GM23338 (cell line): Measurements from ENCODE around the gene PKDCC. TPM values are rescaled to one million over a fixed set of nuclear protein-coding genes. Genes with fewer than 3 reads are reported as not detected.

ENCODE experiments used
- ATAC-seq: fragments of 200-7000 bp; cut with Tn5 transposase; 3 replicates; pipeline ENCODE4 v1.9.1; 2020
- DNase-seq: peaks from one replicate; pipeline ENCODE4 v3.0.0-alpha.2; 2015; ENCODE audit warnings: low spot score
- H2AFZ ChIP-seq: fragments of 200-600 bp; sonication (generic); 2 replicates; pipeline ENCODE4 v1.8.0; 2016; ENCODE audit warnings: antibody characterized with exemption, mild to moderate bottlenecking, moderate library complexity
- H3F3A ChIP-seq: fragments of 200-600 bp; sonication (generic); replicated peaks from 2 replicates; pipeline ENCODE4 v1.8.0; 2017; ENCODE audit warnings: antibody characterized with exemption, mixed run types, low read depth
- H3K27ac ChIP-seq: fragments of 200-600 bp; sonication (generic); 2 replicates; pipeline ENCODE4 v1.6.1; 2016; ENCODE audit warnings: low read depth
- H3K27me3 ChIP-seq: fragments of 200-600 bp; sonication (generic); 2 replicates; pipeline ENCODE4 v1.8.0; 2016; ENCODE audit warnings: mild to moderate bottlenecking, mixed run types, moderate library complexity; ENCODE audit not compliant: insufficient read depth
- H3K36me3 ChIP-seq: fragments of 200-600 bp; sonication (generic); 2 replicates; pipeline ENCODE4 v1.8.0; 2016; ENCODE audit warnings: mild to moderate bottlenecking; ENCODE audit not compliant: insufficient read depth
- H3K4me1 ChIP-seq: fragments of 200-600 bp; sonication (generic); 2 replicates; pipeline ENCODE4 v1.8.0; 2016; ENCODE audit warnings: mild to moderate bottlenecking, moderate library complexity; ENCODE audit not compliant: insufficient read depth
- H3K4me2 ChIP-seq: fragments of 200-600 bp; sonication (generic); 2 replicates; pipeline ENCODE4 v1.7.1; 2017; ENCODE audit warnings: mixed run types
- H3K4me3 ChIP-seq: fragments of 200-600 bp; sonication (generic); 2 replicates; pipeline ENCODE4 v1.6.1; 2016; ENCODE audit warnings: mixed run types
- H3K79me2 ChIP-seq: fragments of 200-600 bp; sonication (generic); replicated peaks from 2 replicates; pipeline ENCODE4 v1.8.0; 2017; ENCODE audit warnings: mild to moderate bottlenecking; ENCODE audit not compliant: insufficient read depth
- H3K9me2 ChIP-seq: fragments of 200-600 bp; sonication (generic); 2 replicates; pipeline ENCODE4 v1.8.0; 2017; ENCODE audit not compliant: insufficient read depth
- H4K20me1 ChIP-seq: fragments of 200-600 bp; sonication (generic); replicated peaks from 2 replicates; pipeline ENCODE4 v1.8.0; 2017; ENCODE audit warnings: mild to moderate bottlenecking; ENCODE audit not compliant: insufficient read depth
- H3K27ac Mint-ChIP-seq: 2 replicates; pipeline ENCODE4 v1.8.0; 2020; ENCODE audit warnings: inconsistent platforms, mild to moderate bottlenecking, moderate library complexity, mixed read lengths
- H3K27me3 Mint-ChIP-seq: 3 replicates; pipeline ENCODE4 v1.8.0; 2022; ENCODE audit warnings: low read depth, mild to moderate bottlenecking, moderate library complexity, mixed read lengths, inconsistent platforms; ENCODE audit not compliant: insufficient read depth, poor library complexity
- H3K36me3 Mint-ChIP-seq: 3 replicates; pipeline ENCODE4 v1.8.0; 2021; ENCODE audit warnings: low read depth, mild to moderate bottlenecking, inconsistent platforms, moderate library complexity, mixed read lengths
- H3K4me1 Mint-ChIP-seq: 3 replicates; pipeline ENCODE4 v1.8.0; 2020; ENCODE audit warnings: mild to moderate bottlenecking, inconsistent platforms, mixed read lengths
- H3K4me3 Mint-ChIP-seq: 3 replicates; pipeline ENCODE4 v1.8.0; 2021; ENCODE audit warnings: moderate library complexity, mild to moderate bottlenecking, inconsistent platforms, mixed read lengths
- H3K9me3 Mint-ChIP-seq: 3 replicates; pipeline ENCODE4 v1.8.0; 2020; ENCODE audit warnings: moderate library complexity, mild to moderate bottlenecking, inconsistent platforms, mixed read lengths
- CREB1 ChIP-seq: fragments of 250-450 bp; sonication (Bioruptor Pico); IDR thresholded peaks from 2 replicates; pipeline ENCODE4 v1.5.0; 2020; ENCODE audit warnings: low read depth, mild to moderate bottlenecking, moderate library complexity
- EZH2 ChIP-seq: fragments of 200-600 bp; sonication (generic); IDR thresholded peaks from one replicate; pipeline ENCODE4 v1.8.0; 2017; ENCODE audit warnings: antibody characterized with exemption, mild to moderate bottlenecking, low read depth; ENCODE audit not compliant: unreplicated experiment
- EZH2phosphoT487 ChIP-seq: fragments of 200-600 bp; sonication (generic); IDR thresholded peaks from one replicate; pipeline ENCODE4 v1.8.1; 2018; ENCODE audit warnings: antibody characterized with exemption; ENCODE audit not compliant: unreplicated experiment
- JUNB ChIP-seq: IDR thresholded peaks from one replicate; pipeline ENCODE4 v1.6.1; 2016; ENCODE audit warnings: antibody characterized with exemption; ENCODE audit not compliant: unreplicated experiment
- NANOG ChIP-seq: IDR thresholded peaks from 2 replicates; pipeline ENCODE4 v1.6.1; 2016; ENCODE audit warnings: antibody characterized with exemption, borderline replicate concordance
- POLR2AphosphoS5 ChIP-seq: IDR thresholded peaks from 2 replicates; pipeline ENCODE4 v1.6.1; 2016; ENCODE audit warnings: antibody characterized with exemption, low read depth
- STAT1 ChIP-seq: IDR thresholded peaks from one replicate; pipeline ENCODE4 v1.6.1; 2016; ENCODE audit warnings: antibody characterized with exemption; ENCODE audit not compliant: unreplicated experiment
- ZNF331 ChIP-seq: fragments of 250-450 bp; sonication (Bioruptor Pico); IDR thresholded peaks from 2 replicates; pipeline ENCODE4 v1.5.0; 2020; ENCODE audit warnings: low read depth, mild to moderate bottlenecking, moderate library complexity
- polyA plus RNA-seq: library from polyadenylated mRNA; unstranded; fragments of >200 nt; fragmentation: Nextera tagmentation; extraction: Ambion mirVana; gene quantifications from 2 replicates; pipeline ENCODE4 v1.2.1, GENCODE V29; 2016
- total RNA-seq: library from RNA; depleted of rRNA; stranded (reverse); fragments of >200 nt; shearing (Covaris generic); gene quantifications from 2 replicates; pipeline ENCODE4 v1.2.3, GENCODE V29; 2014
- TF ChIP-seq, protein P1 (sequence below): IDR thresholded peaks from 2 replicates; pipeline ENCODE4 v1.6.1; 2016; ENCODE audit warnings: antibody characterized with exemption
- TF ChIP-seq, protein P2 (sequence below): IDR thresholded peaks from one replicate; pipeline ENCODE4 v1.6.1; 2018; ENCODE audit warnings: antibody characterized with exemption; ENCODE audit not compliant: unreplicated experiment
- TF ChIP-seq, protein P3 (sequence below), 2 experiments: fragments of 200-600 bp in 1 of 2; sonication (generic) in 1 of 2; conservative IDR thresholded peaks; 2 replicates each; pipeline versions ENCODE4 v1.5.1 to v1.6.1; 2016 to 2017; ENCODE audit warnings: antibody characterized with exemption in 2 of 2, low read depth in 2 of 2, mild to moderate bottlenecking in 2 of 2, moderate library complexity in 1 of 2

The PKDCC gene
- total and polyA plus RNA-seq, 2 experiments from 2014 or later = 7.0 to 44.8 TPM

DNA sequence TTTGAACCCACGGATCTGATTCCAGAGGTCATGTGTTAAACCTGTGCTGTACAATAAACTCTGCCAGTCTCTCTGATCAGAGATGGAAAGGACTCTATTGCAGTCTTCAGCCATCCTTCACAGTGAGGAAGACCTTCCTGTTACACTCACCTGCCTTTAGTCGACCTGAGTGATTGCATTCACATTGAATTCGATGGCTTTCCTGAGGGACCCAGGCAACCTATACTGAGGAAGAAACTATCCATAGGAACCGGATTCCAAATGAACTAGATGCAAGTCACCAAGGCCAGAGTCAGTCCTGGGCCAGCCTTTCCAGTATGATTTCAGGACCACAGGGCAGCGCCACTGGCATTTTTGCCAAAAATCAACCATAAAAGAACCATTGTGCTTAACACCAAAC lies 56.8 kb downstream of the PKDCC start:
- no peak for TF ChIP-seq EZH2phosphoT487
- ATAC-seq = no peak
- H3K4me3 Mint-ChIP-seq = no peak overlapping the region
- no peak for DNase-seq
- Histone ChIP-seq H3K4me3 (no peak overlapping the region), H3K27ac (no peak overlapping the region), H3K4me1 (peaks cover 36% of the 10 kb centered on the region), H3K27me3 (peaks cover 15% of the 10 kb centered on the region; the same call in 1 of the 2 replicates), H3K9me2 (peaks cover 3% of the 10 kb centered on the region; the same call in 1 of the 2 replicates), H2AFZ (no peak overlapping the region), H4K20me1 (no peaks in the 10 kb centered on the region), H3K4me2 (peak overlapping the region; percentile 12), H3K36me3 (peaks cover 7% of the 10 kb centered on the region; the same call in 1 of the 2 replicates), H3K79me2 (no peaks in the 10 kb centered on the region), H3F3A (peaks cover 18% of the 10 kb centered on the region)
- H3K4me1 Mint-ChIP-seq = peaks cover 36% of the 10 kb centered on the region
- H3K9me3 Mint-ChIP-seq = peaks cover 11% of the 10 kb centered on the region
- H3K36me3 Mint-ChIP-seq = peaks cover 11% of the 10 kb centered on the region
- H3K27ac Mint-ChIP-seq = no peak overlapping the region
- H3K27me3 Mint-ChIP-seq = peaks cover 20% of the 10 kb centered on the region

DNA sequence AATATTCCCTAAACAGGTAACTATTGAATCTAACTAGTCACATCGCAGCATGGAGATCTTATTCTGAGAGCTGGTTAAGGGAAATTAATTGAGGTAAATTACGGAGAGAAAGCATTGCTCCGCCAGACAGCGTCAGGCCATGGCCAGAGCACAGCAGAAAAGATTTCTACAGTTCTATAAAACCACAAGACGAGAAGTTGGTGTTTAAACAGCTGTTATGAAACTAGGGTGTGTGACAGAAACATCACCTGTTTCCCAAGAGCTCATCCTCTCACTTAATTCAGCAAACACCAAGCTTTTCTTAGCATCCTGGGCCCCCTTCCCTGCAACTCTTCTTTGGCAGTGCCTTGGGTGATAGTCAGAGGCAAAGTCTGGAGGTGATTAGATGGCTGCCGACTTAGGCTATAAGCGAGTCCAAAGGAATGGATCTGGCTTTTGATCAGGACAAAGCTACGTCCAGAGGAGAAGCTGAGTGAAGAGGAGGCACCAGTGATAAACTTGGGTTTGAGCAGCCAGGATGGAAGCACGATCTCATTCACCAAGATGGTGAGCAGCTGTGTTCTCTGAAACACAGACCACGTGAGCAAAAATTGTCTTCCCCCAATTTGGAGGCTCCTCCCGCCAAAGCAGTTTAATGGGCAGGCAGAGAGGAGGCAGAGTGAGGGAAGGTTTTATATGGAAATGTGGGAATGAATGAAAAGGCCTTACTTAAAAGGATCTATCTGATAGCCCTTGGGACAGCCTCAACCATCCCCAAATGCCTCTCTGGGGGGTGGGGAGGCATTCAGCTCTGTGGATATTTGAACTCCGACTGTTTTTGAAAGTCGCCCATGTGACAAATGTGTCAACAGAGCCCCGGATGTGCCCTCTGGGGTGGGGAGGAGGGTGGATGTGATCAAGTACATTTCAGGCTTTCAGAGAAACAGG lies 57.8 kb downstream of the PKDCC start:
- Histone ChIP-seq H3K9me2 (peaks cover 3% of the 10 kb centered on the region; the same call in 1 of the 2 replicates), H4K20me1 (no peaks in the 10 kb centered on the region), H3F3A (peaks cover 17% of the 10 kb centered on the region), H3K27ac (no peak overlapping the region), H3K4me2 (peak overlapping the region; percentile 12), H3K79me2 (no peaks in the 10 kb centered on the region), H3K4me3 (no peak overlapping the region), H3K27me3 (peaks cover 8% of the 10 kb centered on the region; the same call in 1 of the 2 replicates), H3K4me1 (peaks cover 36% of the 10 kb centered on the region), H3K36me3 (no peaks in the 10 kb centered on the region), H2AFZ (peak overlapping the region; percentile 96)
- H3K4me3 Mint-ChIP-seq = no peak overlapping the region; the same call in 2 of the 3 replicates
- H3K27me3 Mint-ChIP-seq = peaks cover 12% of the 10 kb centered on the region
- DNase-seq (peak; percentile 28), ATAC-seq (no peak)
- H3K36me3 Mint-ChIP-seq = peaks cover under 1% of the 10 kb centered on the region; the same call in 1 of the 3 replicates
- no peak overlapping the region for H3K27ac Mint-ChIP-seq
- H3K4me1 Mint-ChIP-seq = peaks cover 36% of the 10 kb centered on the region
- H3K9me3 Mint-ChIP-seq = peaks cover 2% of the 10 kb centered on the region; the same call in 2 of the 3 replicates
- TF ChIP-seq ZNF331 (CRISPR knock-in tag) (no peak), POLR2AphosphoS5 (no peak), EZH2phosphoT487 (no peak), STAT1 (no peak), CREB1 (CRISPR knock-in tag) (no peak), EZH2 (no peak), JUNB (no peak), NANOG (no peak)
- TF ChIP-seq, protein P1, sequence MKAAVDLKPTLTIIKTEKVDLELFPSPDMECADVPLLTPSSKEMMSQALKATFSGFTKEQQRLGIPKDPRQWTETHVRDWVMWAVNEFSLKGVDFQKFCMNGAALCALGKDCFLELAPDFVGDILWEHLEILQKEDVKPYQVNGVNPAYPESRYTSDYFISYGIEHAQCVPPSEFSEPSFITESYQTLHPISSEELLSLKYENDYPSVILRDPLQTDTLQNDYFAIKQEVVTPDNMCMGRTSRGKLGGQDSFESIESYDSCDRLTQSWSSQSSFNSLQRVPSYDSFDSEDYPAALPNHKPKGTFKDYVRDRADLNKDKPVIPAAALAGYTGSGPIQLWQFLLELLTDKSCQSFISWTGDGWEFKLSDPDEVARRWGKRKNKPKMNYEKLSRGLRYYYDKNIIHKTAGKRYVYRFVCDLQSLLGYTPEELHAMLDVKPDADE = no peak
- TF ChIP-seq, protein P2, sequence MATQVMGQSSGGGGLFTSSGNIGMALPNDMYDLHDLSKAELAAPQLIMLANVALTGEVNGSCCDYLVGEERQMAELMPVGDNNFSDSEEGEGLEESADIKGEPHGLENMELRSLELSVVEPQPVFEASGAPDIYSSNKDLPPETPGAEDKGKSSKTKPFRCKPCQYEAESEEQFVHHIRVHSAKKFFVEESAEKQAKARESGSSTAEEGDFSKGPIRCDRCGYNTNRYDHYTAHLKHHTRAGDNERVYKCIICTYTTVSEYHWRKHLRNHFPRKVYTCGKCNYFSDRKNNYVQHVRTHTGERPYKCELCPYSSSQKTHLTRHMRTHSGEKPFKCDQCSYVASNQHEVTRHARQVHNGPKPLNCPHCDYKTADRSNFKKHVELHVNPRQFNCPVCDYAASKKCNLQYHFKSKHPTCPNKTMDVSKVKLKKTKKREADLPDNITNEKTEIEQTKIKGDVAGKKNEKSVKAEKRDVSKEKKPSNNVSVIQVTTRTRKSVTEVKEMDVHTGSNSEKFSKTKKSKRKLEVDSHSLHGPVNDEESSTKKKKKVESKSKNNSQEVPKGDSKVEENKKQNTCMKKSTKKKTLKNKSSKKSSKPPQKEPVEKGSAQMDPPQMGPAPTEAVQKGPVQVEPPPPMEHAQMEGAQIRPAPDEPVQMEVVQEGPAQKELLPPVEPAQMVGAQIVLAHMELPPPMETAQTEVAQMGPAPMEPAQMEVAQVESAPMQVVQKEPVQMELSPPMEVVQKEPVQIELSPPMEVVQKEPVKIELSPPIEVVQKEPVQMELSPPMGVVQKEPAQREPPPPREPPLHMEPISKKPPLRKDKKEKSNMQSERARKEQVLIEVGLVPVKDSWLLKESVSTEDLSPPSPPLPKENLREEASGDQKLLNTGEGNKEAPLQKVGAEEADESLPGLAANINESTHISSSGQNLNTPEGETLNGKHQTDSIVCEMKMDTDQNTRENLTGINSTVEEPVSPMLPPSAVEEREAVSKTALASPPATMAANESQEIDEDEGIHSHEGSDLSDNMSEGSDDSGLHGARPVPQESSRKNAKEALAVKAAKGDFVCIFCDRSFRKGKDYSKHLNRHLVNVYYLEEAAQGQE = no peak
- TF ChIP-seq, protein P3, sequence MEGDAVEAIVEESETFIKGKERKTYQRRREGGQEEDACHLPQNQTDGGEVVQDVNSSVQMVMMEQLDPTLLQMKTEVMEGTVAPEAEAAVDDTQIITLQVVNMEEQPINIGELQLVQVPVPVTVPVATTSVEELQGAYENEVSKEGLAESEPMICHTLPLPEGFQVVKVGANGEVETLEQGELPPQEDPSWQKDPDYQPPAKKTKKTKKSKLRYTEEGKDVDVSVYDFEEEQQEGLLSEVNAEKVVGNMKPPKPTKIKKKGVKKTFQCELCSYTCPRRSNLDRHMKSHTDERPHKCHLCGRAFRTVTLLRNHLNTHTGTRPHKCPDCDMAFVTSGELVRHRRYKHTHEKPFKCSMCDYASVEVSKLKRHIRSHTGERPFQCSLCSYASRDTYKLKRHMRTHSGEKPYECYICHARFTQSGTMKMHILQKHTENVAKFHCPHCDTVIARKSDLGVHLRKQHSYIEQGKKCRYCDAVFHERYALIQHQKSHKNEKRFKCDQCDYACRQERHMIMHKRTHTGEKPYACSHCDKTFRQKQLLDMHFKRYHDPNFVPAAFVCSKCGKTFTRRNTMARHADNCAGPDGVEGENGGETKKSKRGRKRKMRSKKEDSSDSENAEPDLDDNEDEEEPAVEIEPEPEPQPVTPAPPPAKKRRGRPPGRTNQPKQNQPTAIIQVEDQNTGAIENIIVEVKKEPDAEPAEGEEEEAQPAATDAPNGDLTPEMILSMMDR (conservative IDR thresholded peaks at IDR 0.05; ENCODE audit: low read depth in 2 of 2) = no peak
